Breast epithelium (tissue), 4 donors: Measurements from ENCODE around the gene TIPIN. TPM values are rescaled to one million over a fixed set of nuclear protein-coding genes. Genes with fewer than 3 reads are reported as not detected.
"Not testable (repeated sequence)": the region's sequence is repeated elsewhere in the genome, so short reads cannot be mapped to it uniquely, and the experiment has no call there.

Source experiments
- DNase-seq, 2 donors: peaks; one replicate each; pipeline ENCODE4 v3.0.0-alpha.2; 2019; ENCODE audit warnings: low spot score in 2 of 2
- H3K27ac ChIP-seq, 2 donors: fragments of 200-600 bp; sonication (generic) in 1 of 2; one replicate each; pipeline ENCODE4 v1.5.1; 2016 to 2019; ENCODE audit warnings: mild to moderate bottlenecking in 1 of 2
- H3K27me3 ChIP-seq, 2 donors: fragments of 200-600 bp; sonication (generic) in 1 of 2; one replicate each; pipeline versions ENCODE4 v1.5.1 to v1.6.0; 2017 to 2019; ENCODE audit warnings: control low read depth in 1 of 2, mild to moderate bottlenecking in 1 of 2
- H3K36me3 ChIP-seq: fragments of 200-600 bp; one replicate; pipeline ENCODE4 v1.5.1; 2019
- H3K4me1 ChIP-seq, 2 donors: fragments of 200-600 bp; sonication (generic); one replicate each; pipeline ENCODE4 v1.5.1; 2016 to 2019; ENCODE audit warnings: control low read depth in 1 of 2
- H3K4me3 ChIP-seq, 3 donors: fragments of 200-600 bp; sonication (generic); 1 replicate in 2 of 3; 2 replicates in 1 of 3; pipeline ENCODE4 v1.5.1; 2016 to 2019; ENCODE audit warnings: mild to moderate bottlenecking in 3 of 3, moderate library complexity in 2 of 3
- H3K9me3 ChIP-seq, 2 donors: fragments of 200-600 bp; sonication (generic) in 1 of 2; one replicate each; pipeline ENCODE4 v1.5.1; 2016 to 2019; ENCODE audit warnings: control low read depth in 1 of 2
- CTCF ChIP-seq, 3 donors: fragments of 450-650 bp; IDR thresholded peaks; one replicate each; pipeline ENCODE4 v1.5.1; 2016 to 2017; ENCODE audit warnings: antibody characterized with exemption in 3 of 3, mild to moderate bottlenecking in 3 of 3, moderate library complexity in 3 of 3
- POLR2A ChIP-seq: fragments of 450-650 bp; IDR thresholded peaks from one replicate; pipeline ENCODE4 v1.6.1; 2016; ENCODE audit warnings: antibody characterized with exemption, mild to moderate bottlenecking, moderate library complexity
- POLR2AphosphoS5 ChIP-seq, 3 donors: sonication (generic); formaldehyde crosslinking; IDR thresholded peaks; one replicate each; pipeline ENCODE4 v1.6.1; 2017; ENCODE audit warnings: antibody characterized with exemption in 3 of 3
- intact Hi-C: fragments of 100-400 bp; cut with DNase I; formaldehyde crosslinking; loops from one replicate; pipeline ENCODE4 v1.15.1; 2023; ENCODE audit warnings: low total_unique reads
- total RNA-seq, 3 donors: library from RNA; depleted of rRNA; stranded (reverse); fragments of >200 nt; gene quantifications; one replicate each; pipeline ENCODE4 v1.1.0, GENCODE V29; 2016

TIPIN gene
- total RNA-seq, 3 donors from 2014 or later: 5.0 to 9.7 (median 6.6) TPM

- no peak for DNase-seq
- TF ChIP-seq POLR2AphosphoS5 (IDR thresholded peaks at IDR 0.05) (no peak), POLR2A (no peak), CTCF (IDR thresholded peaks at IDR 0.05) (no peak)
- Histone ChIP-seq H3K36me3 (no peaks in the 10 kb centered on the region), H3K27ac (no peak overlapping the region), H3K27me3 (no peaks in the 10 kb centered on the region), H3K9me3 (no peaks in the 10 kb centered on the region), H3K4me3 (no peak overlapping the region), H3K4me1 (no peaks in the 10 kb centered on the region)
- intact Hi-C loops: no loop called here
Measured at GRCh38 chr15:66364944-66365528, 8.6 kb upstream of the TIPIN start.

- Histone ChIP-seq H3K27ac (no peak overlapping the region), H3K36me3 (no peaks in the 10 kb centered on the region), H3K9me3 (no peaks in the 10 kb centered on the region), H3K27me3 (no peaks in the 10 kb centered on the region), H3K4me1 (no peaks in the 10 kb centered on the region), H3K4me3 (no peak overlapping the region)
- no peak for DNase-seq
- no peak for TF ChIP-seq CTCF (IDR thresholded peaks at IDR 0.05)
- no peak for TF ChIP-seq POLR2AphosphoS5 (IDR thresholded peaks at IDR 0.05)
- no peak for TF ChIP-seq POLR2A
- intact Hi-C loops: no loop called here
Measured at GRCh38 chr15:66362776-66363175, 6.3 kb upstream of the TIPIN start.

- H3K27ac ChIP-seq, H3K4me1 ChIP-seq, H3K27me3 ChIP-seq, H3K9me3 ChIP-seq, DNase-seq, H3K36me3 ChIP-seq, H3K4me3 ChIP-seq, intact Hi-C loops: not testable (repeated sequence)
Measured at GRCh38 chr15:66361745-66362460, 5.4 kb upstream of the TIPIN start.

- no peak for TF ChIP-seq POLR2A
- no peak for TF ChIP-seq CTCF (IDR thresholded peaks at IDR 0.05)
- no peak for TF ChIP-seq POLR2AphosphoS5 (IDR thresholded peaks at IDR 0.05)
- H3K36me3 ChIP-seq: no peaks in the 10 kb centered on the region
- H3K4me1 ChIP-seq: no peaks in the 10 kb centered on the region
- no peaks in the 10 kb centered on the region for H3K27me3 ChIP-seq
- H3K9me3 ChIP-seq: no peaks in the 10 kb centered on the region
- no peak for DNase-seq
- H3K4me3 ChIP-seq: no peak overlapping the region
- no peak overlapping the region for H3K27ac ChIP-seq
- intact Hi-C loops: no loop called here
Measured at GRCh38 chr15:66359740-66360139, 3.3 kb upstream of the TIPIN start.

GRCh38 chr15:66356077-66356358, 467 bp downstream of the TIPIN start:
- Histone ChIP-seq H3K27me3 (no peaks in the 10 kb centered on the region), H3K4me3 (peak overlapping the region; percentile 60 to 79 (median 68)), H3K27ac (peak overlapping the region; percentile 52 to 85), H3K9me3 (no peaks in the 10 kb centered on the region), H3K4me1 (no peaks in the 10 kb centered on the region), H3K36me3 (no peaks in the 10 kb centered on the region)
- TF ChIP-seq CTCF (IDR thresholded peaks at IDR 0.05): no peak
- no peak for TF ChIP-seq POLR2A
- no peak for TF ChIP-seq POLR2AphosphoS5 (IDR thresholded peaks at IDR 0.05)
- intact Hi-C loops: no loop called here
- no peak for DNase-seq

- H3K27ac ChIP-seq, intact Hi-C loops, H3K36me3 ChIP-seq, H3K4me1 ChIP-seq, DNase-seq, H3K27me3 ChIP-seq, H3K9me3 ChIP-seq, H3K4me3 ChIP-seq: not testable (repeated sequence)
Measured at GRCh38 chr15:66348530-66348929, 8.0 kb downstream of the TIPIN start.
